Stimulated activated CD4-positive, alpha-beta T cell treated with anti-CD3 and anti-CD28 coated beads, Interleukin-12 subunit alpha, Interleukin-12 subunit beta, amount 100 ng/mL, for 24 hours (primary cell): ENCODE results near the gene ALG6.
"Not testable (repeated sequence)": the region's sequence is repeated elsewhere in the genome, so short reads cannot be mapped to it uniquely, and the experiment has no call there.

Experiments
- DNase-seq, 2 experiments: peaks; one replicate each; pipeline ENCODE4 v3.0.0-alpha.2; 2020; ENCODE audit warnings: low read depth in 2 of 2

ALG6 gene

GRCh38 chr1:63328781-63329180 lies 38.6 kb upstream of the ALG6 start:
- no peak for DNase-seq

- DNase-seq: no peak
Observed at GRCh38 chr1:63329621-63330330, 37.7 kb upstream of the ALG6 start.

DNA sequence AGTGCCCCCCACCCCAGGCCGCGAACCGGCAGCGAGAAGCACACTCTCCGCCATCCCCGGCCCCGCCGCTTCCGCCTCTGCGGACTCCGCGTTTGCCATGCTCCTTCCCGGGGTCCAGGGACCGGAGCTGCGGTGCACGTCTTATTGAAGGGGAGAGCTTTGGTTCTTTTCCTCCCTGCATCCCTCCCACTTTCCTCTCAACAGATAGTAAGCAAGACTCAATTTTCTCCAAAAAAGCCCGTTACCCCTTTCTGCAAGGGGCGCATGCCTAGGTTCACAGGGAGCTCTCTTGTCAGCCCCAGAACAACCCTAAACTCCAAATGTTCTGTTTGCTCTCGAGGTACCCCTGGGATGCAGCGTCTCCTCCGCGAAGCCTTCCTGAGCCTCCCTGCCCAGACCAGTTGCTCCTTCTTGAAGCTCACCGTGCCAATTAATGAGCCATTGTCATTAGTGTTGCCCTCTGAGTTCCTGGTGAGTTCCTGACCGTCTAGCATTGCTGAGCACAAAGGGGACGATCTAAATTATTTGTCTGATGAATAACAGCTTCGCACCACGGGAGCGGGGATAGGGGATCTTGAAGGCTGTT lies 37.0 kb upstream of the ALG6 start:
- no peak for DNase-seq

- no peak for DNase-seq
Observed at GRCh38 chr1:63342402-63342801, 25.0 kb upstream of the ALG6 start.

- DNase-seq: no peak
Observed at GRCh38 chr1:63343922-63344321, 23.5 kb upstream of the ALG6 start.

GRCh38 chr1:63350320-63350719 lies 17.1 kb upstream of the ALG6 start:
- no peak for DNase-seq

GRCh38 chr1:63352736-63353135 lies 14.7 kb upstream of the ALG6 start:
- no peak for DNase-seq

DNA sequence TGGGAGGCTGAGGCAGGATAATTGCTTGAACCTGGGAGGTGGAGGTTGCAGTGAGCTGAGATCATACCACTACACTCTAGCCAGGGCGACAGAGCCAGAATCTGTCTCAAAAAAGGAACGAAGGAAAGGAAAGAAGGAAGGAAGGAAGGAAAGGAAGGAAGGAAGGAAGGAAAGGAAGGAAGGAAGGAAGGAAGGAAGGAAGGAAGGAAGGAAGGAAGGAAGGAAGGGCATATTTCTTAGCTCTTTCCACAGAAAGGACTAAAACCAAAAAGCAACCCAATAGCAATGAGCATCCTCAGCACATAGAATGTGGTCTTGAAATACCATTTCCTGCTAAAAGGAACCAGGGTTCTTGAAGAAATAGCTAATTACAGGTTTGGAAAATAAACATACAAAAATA lies 11.2 kb upstream of the ALG6 start:
- DNase-seq: not testable (repeated sequence)

DNA sequence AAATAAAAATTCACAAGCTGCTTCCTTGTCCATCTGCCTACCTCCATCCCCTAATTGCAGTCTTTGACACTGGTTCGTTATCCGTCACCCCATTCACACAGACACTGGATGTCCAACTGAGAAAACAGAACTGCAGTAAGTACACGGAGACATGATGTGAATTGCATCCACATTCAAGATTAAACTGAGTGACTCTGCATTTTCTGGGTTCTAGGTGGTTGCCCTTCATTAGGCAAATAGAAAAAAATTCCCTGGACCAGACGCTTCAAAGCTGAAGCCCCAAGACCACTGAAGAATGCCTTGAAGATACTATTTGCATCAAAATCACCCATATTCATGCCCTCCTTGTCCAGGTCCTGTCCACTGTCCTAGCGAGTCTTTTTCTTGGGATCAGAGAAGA lies 7.9 kb upstream of the ALG6 start:
- no peak for DNase-seq

DNA sequence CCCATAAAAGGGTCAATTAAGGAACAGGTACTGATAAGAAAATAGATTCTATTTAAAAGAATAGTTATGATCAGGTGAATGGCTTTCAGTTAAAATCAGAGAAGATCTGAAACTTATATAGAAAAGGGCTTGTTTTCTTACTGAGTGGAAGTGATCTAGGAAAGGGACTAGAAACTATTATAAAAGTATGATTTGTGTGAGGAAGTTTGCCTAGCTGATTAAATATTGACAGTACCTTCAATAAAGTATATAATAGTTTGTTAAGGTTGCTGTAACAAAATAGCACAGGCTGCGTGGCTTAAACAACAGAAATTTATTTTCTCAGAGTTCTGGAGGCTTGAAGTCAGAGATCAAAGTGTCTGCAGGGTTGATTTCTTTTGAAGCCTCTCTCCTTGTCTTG lies 5.4 kb upstream of the ALG6 start:
- DNase-seq: no peak

- no peak for DNase-seq
Observed at GRCh38 chr1:63362578-63362977, 4.8 kb upstream of the ALG6 start.

GRCh38 chr1:63363014-63363413 lies 4.4 kb upstream of the ALG6 start:
- no peak for DNase-seq

DNA sequence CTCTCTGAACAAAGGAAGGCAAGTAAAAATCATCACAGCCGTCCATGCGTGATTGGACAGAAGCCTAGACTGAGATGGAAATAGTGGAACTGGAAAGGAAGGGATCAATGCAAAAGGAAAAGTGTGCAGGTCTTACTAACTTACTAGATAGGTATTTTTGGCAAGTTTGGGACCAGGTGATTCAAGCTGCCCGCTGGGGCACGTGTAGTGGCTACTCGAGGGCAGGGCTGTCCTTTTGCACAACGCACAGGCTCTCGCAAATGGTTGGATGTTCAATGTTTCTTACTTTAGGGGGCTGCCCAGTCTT lies 566 bp upstream of the ALG6 start:
- no peak for DNase-seq

- no peak for DNase-seq
Observed at GRCh38 chr1:63368131-63368530, 704 bp downstream of the ALG6 start.

GRCh38 chr1:63379583-63379982 lies 12.2 kb downstream of the ALG6 start:
- no peak for DNase-seq

DNA sequence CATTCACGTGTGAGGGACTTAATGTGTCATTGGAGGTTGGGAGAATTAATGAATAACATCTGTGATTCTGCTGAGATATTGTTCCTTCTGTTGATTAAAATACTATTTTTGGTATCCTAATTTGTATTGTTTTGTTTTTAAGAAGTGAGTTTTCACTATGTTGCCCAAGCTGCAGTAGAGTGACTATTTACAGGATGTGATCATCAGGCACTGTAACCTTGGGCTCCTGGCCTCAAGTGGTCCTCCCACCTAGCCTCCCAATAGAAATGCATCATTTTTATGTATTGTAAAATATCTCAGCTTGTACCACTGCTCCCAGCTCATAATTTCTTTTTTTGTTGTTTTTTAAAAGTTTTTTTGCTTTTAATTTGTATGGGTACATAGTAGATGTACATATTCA lies 14.3 kb downstream of the ALG6 start:
- DNase-seq: no peak

- no peak for DNase-seq
Observed at GRCh38 chr1:63401945-63402344, 34.5 kb downstream of the ALG6 start.

DNA sequence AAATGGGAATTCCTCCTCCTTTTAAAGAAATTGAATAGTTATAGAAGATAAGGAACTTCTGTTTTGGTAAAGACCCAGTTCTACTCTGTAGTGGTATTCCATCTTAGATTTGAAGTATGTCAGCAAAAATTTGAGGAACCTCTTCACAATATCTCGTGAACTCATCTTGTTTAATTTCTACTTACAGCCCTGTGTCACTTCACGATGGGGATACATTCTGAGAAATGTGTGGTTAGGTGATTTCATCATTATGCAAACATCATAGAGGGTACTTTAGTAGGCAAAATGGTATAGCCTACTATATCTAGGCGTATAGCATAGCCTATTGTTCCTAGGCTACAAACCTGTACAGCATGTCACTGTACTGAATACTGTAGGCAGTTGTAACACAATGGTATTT lies 36.0 kb downstream of the ALG6 start:
- DNase-seq: no peak

GRCh38 chr1:63405021-63405420 lies 37.6 kb downstream of the ALG6 start:
- DNase-seq: no peak

GRCh38 chr1:63405987-63406386 lies 38.6 kb downstream of the ALG6 start:
- no peak for DNase-seq

GRCh38 chr1:63407002-63407401 lies 39.6 kb downstream of the ALG6 start:
- no peak for DNase-seq

DNA sequence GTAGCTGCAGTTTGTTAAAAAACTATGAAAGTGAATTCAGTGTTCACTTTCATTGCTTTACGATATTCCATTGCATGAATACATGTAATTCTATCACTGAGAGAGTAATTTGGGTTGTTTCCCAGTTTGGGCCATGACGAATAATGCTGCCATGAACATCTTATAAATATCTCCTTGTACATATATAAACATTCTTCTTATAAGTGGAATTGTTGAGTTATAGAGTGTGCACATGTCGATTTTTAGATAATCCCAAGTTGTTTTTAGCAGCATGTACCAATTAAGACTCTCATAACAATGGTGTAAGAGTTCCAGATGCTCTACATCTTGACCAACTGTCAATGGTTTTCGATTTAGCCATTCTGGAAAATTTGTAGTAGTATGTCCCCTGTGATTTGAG lies 40.9 kb downstream of the ALG6 start:
- DNase-seq: no peak

DNA sequence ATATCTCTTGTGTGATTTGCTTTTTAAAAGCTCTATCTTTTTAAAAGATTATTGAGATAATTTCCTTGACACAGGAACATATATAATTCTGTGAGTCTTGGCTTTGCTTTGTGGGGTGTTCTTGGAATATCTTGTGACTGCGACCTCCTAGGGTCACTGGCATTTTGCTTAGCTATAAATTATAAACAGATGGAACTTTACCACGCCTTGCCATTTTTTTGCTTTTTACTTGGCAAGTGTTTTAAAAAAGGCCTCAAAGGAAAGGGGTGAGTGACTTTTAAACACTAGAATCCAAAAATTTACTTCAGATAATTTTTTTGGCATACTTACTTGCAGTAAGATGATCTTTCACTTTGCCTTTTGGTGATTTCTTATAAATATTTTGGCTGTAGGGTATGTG lies 43.6 kb downstream of the ALG6 start:
- DNase-seq: no peak

DNA sequence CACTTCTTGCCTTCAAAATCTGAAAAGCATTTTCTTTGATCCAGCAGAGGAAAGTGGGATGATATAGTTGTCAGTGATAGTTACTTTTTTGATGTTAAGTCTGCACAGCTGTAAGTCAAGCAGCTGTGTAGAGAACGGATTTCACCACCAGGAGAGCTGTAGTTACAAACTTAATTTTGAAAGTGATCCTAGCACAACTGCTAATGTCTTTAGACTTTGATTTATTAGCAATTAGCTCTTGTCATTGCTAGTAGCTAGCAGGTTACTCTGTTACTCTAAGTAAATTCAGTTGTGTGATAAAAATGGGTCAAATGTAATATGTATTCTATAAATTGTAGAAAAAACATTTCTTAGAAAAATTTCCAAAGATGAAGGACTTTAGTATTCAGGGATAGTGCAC lies 46.0 kb downstream of the ALG6 start:
- no peak for DNase-seq
